ENCODE results near the gene ITGB6. TPM values are rescaled to one million over a fixed set of nuclear protein-coding genes. Genes with fewer than 3 reads are reported as not detected.

The ITGB6 gene
- total and polyA plus RNA-seq, 7 donors, result 2.1 to 24.3 (median 4.8) TPM

DNA sequence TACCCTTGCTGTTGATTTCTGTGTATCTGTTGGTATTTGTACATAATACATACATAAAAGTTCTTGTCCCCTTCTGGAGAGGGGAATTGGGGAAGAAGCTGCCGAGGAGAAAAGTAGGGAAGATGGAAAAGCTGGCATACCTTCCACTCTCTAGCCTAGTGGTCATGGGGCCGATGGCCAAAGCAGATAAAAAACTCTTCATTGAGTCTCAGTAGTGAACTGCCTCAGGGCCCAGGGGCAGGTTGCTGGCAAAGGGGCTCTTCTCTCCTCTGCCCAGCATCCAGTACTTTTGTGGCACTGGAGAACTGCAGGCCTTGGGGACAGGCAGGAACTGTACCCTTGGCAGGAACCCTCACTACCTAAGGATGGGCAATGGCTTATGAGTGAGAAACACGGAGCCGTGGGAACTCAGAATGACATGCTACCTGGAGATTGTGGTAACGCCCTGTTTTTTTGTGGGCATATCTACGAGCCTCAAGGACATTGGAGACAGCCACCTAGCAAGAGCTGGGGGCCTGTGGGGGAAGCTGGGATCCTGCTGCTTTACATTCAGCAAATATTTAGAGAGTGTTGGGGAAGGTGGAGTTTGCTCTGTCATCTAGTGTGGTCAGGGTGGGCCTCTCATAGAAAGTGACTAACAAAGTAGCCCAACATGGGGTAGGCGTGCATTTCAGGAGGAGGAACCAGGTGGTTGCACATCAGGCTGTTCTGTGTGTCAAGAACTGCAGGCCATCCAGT is 22.6 kb upstream of the ITGB6 start:
- no peaks in the 10 kb centered on the region for H3K9me3 ChIP-seq
- H3K4me1 ChIP-seq, result peaks cover 80% of the 10 kb centered on the region
- no peak for DNase-seq
- intact Hi-C loops (cut with DNase I), result no loop called here
- no peak for ATAC-seq
- 62 to 74% (median 72%) methylated on average over 7 of the region's 7 CpGs for WGBS, 3 donors
- no peaks in the 10 kb centered on the region for H3K36me3 ChIP-seq (ENCODE audit: insufficient read depth in 1 of 2, low read depth in 1 of 2)
- H3K27ac ChIP-seq, result peak overlapping the region; percentile 90
- no peaks in the 10 kb centered on the region for H3K27me3 ChIP-seq (ENCODE audit: insufficient read depth in 3 of 3, low read length in 2 of 3)
- no peak overlapping the region for H3K4me3 ChIP-seq
- TF ChIP-seq, protein P1, sequence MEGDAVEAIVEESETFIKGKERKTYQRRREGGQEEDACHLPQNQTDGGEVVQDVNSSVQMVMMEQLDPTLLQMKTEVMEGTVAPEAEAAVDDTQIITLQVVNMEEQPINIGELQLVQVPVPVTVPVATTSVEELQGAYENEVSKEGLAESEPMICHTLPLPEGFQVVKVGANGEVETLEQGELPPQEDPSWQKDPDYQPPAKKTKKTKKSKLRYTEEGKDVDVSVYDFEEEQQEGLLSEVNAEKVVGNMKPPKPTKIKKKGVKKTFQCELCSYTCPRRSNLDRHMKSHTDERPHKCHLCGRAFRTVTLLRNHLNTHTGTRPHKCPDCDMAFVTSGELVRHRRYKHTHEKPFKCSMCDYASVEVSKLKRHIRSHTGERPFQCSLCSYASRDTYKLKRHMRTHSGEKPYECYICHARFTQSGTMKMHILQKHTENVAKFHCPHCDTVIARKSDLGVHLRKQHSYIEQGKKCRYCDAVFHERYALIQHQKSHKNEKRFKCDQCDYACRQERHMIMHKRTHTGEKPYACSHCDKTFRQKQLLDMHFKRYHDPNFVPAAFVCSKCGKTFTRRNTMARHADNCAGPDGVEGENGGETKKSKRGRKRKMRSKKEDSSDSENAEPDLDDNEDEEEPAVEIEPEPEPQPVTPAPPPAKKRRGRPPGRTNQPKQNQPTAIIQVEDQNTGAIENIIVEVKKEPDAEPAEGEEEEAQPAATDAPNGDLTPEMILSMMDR (IDR thresholded peaks at IDR 0.05), result no peak

DNA sequence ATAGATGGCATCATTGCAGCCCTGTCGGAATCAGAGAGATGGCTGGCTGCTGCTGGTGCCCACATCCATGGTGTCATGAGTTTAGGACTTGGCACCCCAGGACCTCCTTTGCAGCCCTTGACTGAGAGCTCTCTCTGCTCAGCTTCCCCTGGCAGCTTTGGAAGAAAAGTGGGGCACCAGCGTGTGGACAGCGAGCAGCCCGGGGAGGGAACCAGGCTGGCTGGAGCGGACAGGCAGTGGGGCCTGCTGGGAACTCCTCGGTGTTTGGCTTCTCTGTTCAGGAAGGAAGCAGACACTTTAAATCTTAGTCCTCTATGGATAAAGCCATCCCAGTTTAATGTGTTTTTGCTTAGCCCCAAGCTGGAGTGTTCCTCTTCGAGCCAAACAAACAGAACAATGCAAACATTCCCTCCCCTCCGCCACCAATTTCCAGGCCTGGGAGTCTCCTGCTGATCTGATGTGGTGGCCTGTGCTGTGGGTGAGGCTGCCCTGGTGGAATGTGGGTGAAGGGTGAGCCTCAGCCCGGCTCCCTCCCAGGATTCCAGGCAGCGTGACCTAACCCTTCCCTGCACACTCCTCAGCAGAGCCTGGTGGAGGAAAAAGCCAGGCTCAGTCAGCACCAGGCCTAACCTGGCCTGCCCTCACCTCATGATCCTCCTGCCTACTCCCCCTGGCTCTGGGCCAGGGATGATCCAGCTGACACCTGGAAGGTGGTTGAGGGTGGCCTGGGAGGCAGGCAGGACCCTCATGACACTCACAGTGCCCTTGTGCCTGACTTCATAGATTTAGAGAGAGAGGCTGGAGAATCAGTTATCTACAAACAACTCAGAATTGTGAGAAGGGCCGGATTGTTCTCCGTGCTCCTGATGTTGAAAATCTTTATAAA is 21.6 kb upstream of the ITGB6 start:
- ATAC-seq, result peak; percentile 60 to 87 (median 83)
- TF ChIP-seq, protein P1 (IDR thresholded peaks at IDR 0.05), result no peak
- H3K9me3 ChIP-seq, result no peaks in the 10 kb centered on the region
- H3K27me3 ChIP-seq (ENCODE audit: insufficient read depth in 3 of 3, low read length in 2 of 3), result no peaks in the 10 kb centered on the region
- H3K4me1 ChIP-seq, result peaks cover 71% of the 10 kb centered on the region
- intact Hi-C loops (cut with DNase I), result no loop called here
- H3K36me3 ChIP-seq (ENCODE audit: insufficient read depth in 1 of 2, low read depth in 1 of 2), result no peaks in the 10 kb centered on the region
- peak overlapping the region; percentile 0 for H3K4me3 ChIP-seq
- H3K27ac ChIP-seq, result peak overlapping the region; percentile 90
- peak; percentile 46 to 73 for DNase-seq
- 30 to 43% (median 31%) methylated on average over 12 of the region's 12 CpGs for WGBS, 3 donors

DNA sequence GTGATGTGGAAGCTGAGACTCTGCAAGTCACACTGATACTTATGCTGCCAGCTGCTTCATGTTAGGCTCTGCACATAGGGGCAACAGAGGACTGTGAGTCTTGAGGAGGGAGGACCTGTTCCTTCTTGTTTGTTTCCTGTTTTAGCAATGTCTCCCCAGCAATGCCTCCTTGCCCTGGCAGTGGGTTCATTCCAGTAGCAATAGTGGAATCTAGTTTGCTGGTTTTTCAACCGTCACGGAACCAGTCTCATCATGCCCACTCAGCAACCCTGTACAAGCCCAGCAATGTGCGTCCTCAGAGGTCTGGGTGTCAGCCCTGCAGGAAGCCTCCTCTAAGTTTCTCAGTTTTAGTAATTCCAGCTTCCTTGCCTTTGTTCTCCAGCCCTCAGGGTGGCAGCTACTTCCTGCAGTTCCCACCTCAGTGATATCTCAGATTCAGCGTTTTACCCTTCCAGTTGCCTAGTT is 20.5 kb upstream of the ITGB6 start:
- TF ChIP-seq, protein P1 (IDR thresholded peaks at IDR 0.05), result no peak
- no peak overlapping the region for H3K4me3 ChIP-seq
- peaks cover 61% of the 10 kb centered on the region for H3K4me1 ChIP-seq
- H3K27ac ChIP-seq, result peak overlapping the region; percentile 90
- intact Hi-C loops (cut with DNase I), result no loop called here
- H3K27me3 ChIP-seq (ENCODE audit: insufficient read depth in 3 of 3, low read length in 2 of 3), result no peaks in the 10 kb centered on the region
- DNase-seq, result peak in 1 of 2 donors; percentile 40
- WGBS, 3 donors, result 23 to 45% (median 29%) methylated on average over 4 of the region's 4 CpGs
- no peaks in the 10 kb centered on the region for H3K9me3 ChIP-seq
- H3K36me3 ChIP-seq (ENCODE audit: insufficient read depth in 1 of 2, low read depth in 1 of 2), result no peaks in the 10 kb centered on the region
- ATAC-seq, result peak in 3 of 4 donors; percentile 47 to 66 (median 63)

DNA sequence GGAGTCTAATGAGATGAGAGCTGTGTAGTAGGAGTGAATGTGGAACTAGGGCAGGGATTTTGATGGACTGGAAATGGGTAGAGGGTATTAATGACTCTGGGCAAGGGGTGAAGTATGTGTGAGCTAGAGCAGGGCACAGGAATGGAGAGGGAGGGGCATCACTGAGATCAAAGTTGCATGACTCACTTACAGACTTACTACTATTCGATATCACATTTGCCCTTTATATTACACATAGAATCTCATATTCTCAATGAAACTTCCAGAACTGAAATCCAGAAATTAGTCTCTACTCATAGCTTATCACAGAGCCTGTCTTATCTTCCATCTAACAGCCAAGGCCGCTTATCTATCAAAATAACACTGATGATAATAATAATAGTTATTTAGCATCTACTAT is 20.0 kb upstream of the ITGB6 start:
- Histone ChIP-seq H3K36me3 (ENCODE audit: insufficient read depth in 1 of 2, low read depth in 1 of 2) (no peaks in the 10 kb centered on the region), H3K27ac (peak overlapping the region; percentile 90), H3K9me3 (no peaks in the 10 kb centered on the region), H3K4me1 (peaks cover 61% of the 10 kb centered on the region), H3K4me3 (no peak overlapping the region), H3K27me3 (ENCODE audit: insufficient read depth in 3 of 3, low read length in 2 of 3) (no peaks in the 10 kb centered on the region)
- no peak for ATAC-seq
- no peak for DNase-seq
- 73 to 85% (median 80%) methylated on average over 2 of the region's 2 CpGs for WGBS, 3 donors
- intact Hi-C loops (cut with DNase I), result no loop called here
- TF ChIP-seq, protein P1 (IDR thresholded peaks at IDR 0.05), result no peak

Measured in psoas muscle (tissue), 8 donors.